GM21390 (cell line): ENCODE measurements around the gene RBM10.
A peak's percentile ranks its signal among the peaks of the same experiment; 100 is the strongest.

Experiments used
- ATAC-seq: cut with Tn5 transposase; IDR thresholded peaks from one replicate; pipeline ENCODE4 v1.9.1; 2021; ENCODE audit not compliant: unreplicated experiment

The RBM10 gene

GRCh38 chrX:47232197-47232802, 87.3 kb downstream of the RBM10 start:
- no peak for ATAC-seq

GRCh38 chrX:47232803-47233332, 87.8 kb downstream of the RBM10 start, which contains the start of gene USP11:
TSS of gene USP11 (plus strand) at chrX:47233009. CDS start at chrX:47233044, 35 bp downstream.
- no peak for ATAC-seq

DNA sequence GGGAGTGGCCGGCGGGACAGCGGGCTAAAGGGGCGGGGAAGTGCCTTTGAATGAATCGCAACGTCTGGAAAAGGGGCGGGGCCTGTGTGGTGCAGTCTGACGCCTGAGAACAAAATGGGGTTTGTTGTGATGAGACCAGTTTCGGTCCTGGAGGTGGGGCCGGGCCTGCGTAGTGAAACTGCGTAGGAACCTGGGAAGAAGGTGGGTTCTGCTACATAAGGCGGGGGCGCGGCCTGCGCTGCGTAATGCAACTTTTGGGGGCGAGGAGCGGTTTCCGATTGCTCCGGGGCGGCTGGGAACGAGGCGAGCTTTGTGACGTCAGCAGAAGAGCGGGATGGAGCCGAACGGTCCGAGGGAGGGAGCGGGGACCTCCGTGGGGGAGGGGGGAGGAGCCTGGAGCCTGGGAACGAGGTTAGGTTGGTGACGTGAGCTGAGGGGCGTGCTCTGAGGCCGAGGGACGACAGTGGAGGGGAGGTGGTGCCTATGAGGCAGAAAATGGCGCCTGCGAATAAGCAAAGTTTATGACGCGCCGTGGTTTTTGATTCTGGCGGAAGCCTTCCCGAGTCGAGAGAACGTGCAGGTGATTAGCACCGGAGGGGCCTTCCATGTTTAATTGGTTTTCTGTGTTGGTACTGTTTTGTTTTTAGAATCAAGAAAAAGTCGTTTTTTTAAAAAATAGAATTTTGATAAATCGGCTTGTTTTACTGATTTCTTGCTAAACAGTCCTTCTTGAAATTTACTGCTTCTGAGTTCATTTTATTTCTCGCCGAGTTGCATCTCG, 88.5 kb downstream of the RBM10 start:
- ATAC-seq: peak; percentile 87

DNA sequence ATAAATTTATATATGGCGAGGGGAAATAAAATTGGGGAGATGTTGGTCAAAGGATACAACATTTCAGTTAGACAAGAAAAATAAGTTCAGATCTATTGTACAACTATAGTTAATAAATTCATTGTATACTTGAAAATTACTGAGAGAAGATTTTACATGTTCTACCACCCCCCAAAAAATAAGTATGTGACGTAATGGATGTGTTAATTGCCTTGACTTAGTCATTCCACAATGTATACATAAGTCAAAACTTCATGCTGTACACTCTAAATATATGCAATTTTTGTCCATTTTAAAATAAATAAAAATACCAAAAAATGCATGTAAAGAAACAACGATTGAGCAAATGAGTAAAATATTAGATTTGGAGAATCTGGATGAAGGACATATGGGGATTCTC, 89.6 kb downstream of the RBM10 start:
- no peak for ATAC-seq

DNA sequence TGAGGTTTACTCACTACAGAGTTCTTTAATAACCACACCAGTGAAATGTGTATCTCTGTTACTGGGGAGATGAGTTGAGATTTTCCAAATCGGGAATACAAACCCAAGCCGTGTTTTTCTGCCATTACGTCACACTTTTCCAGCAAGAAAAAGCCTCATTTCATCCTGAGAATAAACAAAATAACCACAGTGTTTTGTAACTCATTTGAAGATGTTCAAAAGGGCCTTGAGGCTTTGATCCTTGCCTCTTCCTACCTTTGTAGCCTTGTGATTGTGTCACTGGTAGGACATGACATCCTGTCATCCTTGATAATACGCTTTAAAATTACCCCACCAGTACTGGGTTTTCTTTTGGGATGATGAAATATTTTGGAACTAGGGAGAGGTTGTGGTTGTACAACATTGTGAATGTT, 90.7 kb downstream of the RBM10 start:
- no peak for ATAC-seq
